H1 (cell line): Measurements from ENCODE around the gene CAMSAP1. TPM values are rescaled to one million over a fixed set of nuclear protein-coding genes. Genes with fewer than 3 reads are reported as not detected.

Experiments used
- RAD21 ChIP-seq, 2 experiments: IDR thresholded peaks in 1 of 2; conservative IDR thresholded peaks in 1 of 2; 2 replicates each; pipeline ENCODE4 v1.6.1; 2011; ENCODE audit warnings: low read depth in 2 of 2, low read length in 2 of 2, improper control_type of control experiment in 1 of 2, inconsistent platforms in 1 of 2, mild to moderate bottlenecking in 1 of 2, moderate library complexity in 1 of 2
- SIX5 ChIP-seq: IDR thresholded peaks from 2 replicates; pipeline ENCODE4 v1.6.1; 2011; ENCODE audit warnings: mild to moderate bottlenecking, low read depth, low read length
- polyA plus RNA-seq, 7 experiments: library from polyadenylated mRNA; depleted of rRNA in 3 of 7; stranded (reverse) in 5 of 7; unstranded in 2 of 7; fragments of >200 nt in 5 of 7; fragments of 200-250 nt in 2 of 7; gene quantifications; 1 replicate in 5 of 7; 2 replicates in 1 of 7; 4 replicates in 1 of 7; pipeline versions ENCODE4 v1.2.1 to v1.2.3, GENCODE V29; 2011 to 2013; ENCODE audit warnings: missing spikeins in 2 of 7, mixed read lengths in 2 of 7
- total RNA-seq: library from RNA; stranded (reverse); fragmentation: NEBNext Ultra II Directional; extraction: Animal tissue kit (Norgen Biotek cat#: 25700); gene quantifications from 2 replicates; pipeline ENCODE4 v1.2.1, GENCODE V29; 2021
- TF ChIP-seq, protein P1 (sequence below): fragments of 300-600 bp; sonication (generic); IDR thresholded peaks from 2 replicates; pipeline ENCODE4 v1.7.1; 2012; ENCODE audit warnings: low read length, moderate library complexity, mild to moderate bottlenecking, inconsistent platforms; ENCODE audit not compliant: insufficient replicate concordance

Gene CAMSAP1
- total and polyA plus RNA-seq, 2 of the 8 experiments (the other 6 are each of a cell fraction or from before 2014, with no cell fraction given) = 13.4 to 44.0 TPM

DNA sequence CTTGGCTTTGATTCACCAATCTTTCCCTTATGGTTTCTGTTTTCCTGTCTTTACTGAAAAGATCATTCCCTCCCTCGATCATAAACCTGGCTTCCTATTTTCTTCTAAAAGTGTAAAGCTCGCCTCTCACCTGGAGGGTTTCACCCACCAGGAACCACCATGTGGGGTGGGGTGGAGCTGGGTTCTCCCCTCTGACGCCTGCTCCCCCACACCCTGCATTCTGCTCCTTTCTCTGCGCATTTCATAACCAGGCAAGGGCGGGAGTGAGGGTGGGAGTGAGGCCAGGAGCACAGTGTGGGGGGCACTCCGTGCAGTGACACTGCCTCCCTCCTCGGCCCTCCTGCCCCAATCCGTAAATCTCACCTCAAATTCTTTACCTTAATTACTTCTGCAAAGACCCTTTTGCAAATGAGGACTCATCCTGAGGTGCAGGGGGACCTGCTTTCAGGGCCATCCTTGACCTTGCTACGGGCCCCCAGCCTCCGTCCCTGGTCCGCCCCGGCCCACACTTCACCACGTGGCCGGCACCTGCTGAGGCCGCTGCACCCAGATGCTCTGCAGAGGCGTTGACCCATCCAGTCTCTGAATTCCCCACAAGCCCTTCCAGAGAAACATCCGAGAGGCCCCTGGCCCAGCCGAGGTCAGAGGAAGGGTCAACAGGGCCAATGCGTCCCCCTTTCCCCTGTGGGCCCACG is 146.0 kb downstream of the CAMSAP1 start (continued):
- TF ChIP-seq, protein P1, sequence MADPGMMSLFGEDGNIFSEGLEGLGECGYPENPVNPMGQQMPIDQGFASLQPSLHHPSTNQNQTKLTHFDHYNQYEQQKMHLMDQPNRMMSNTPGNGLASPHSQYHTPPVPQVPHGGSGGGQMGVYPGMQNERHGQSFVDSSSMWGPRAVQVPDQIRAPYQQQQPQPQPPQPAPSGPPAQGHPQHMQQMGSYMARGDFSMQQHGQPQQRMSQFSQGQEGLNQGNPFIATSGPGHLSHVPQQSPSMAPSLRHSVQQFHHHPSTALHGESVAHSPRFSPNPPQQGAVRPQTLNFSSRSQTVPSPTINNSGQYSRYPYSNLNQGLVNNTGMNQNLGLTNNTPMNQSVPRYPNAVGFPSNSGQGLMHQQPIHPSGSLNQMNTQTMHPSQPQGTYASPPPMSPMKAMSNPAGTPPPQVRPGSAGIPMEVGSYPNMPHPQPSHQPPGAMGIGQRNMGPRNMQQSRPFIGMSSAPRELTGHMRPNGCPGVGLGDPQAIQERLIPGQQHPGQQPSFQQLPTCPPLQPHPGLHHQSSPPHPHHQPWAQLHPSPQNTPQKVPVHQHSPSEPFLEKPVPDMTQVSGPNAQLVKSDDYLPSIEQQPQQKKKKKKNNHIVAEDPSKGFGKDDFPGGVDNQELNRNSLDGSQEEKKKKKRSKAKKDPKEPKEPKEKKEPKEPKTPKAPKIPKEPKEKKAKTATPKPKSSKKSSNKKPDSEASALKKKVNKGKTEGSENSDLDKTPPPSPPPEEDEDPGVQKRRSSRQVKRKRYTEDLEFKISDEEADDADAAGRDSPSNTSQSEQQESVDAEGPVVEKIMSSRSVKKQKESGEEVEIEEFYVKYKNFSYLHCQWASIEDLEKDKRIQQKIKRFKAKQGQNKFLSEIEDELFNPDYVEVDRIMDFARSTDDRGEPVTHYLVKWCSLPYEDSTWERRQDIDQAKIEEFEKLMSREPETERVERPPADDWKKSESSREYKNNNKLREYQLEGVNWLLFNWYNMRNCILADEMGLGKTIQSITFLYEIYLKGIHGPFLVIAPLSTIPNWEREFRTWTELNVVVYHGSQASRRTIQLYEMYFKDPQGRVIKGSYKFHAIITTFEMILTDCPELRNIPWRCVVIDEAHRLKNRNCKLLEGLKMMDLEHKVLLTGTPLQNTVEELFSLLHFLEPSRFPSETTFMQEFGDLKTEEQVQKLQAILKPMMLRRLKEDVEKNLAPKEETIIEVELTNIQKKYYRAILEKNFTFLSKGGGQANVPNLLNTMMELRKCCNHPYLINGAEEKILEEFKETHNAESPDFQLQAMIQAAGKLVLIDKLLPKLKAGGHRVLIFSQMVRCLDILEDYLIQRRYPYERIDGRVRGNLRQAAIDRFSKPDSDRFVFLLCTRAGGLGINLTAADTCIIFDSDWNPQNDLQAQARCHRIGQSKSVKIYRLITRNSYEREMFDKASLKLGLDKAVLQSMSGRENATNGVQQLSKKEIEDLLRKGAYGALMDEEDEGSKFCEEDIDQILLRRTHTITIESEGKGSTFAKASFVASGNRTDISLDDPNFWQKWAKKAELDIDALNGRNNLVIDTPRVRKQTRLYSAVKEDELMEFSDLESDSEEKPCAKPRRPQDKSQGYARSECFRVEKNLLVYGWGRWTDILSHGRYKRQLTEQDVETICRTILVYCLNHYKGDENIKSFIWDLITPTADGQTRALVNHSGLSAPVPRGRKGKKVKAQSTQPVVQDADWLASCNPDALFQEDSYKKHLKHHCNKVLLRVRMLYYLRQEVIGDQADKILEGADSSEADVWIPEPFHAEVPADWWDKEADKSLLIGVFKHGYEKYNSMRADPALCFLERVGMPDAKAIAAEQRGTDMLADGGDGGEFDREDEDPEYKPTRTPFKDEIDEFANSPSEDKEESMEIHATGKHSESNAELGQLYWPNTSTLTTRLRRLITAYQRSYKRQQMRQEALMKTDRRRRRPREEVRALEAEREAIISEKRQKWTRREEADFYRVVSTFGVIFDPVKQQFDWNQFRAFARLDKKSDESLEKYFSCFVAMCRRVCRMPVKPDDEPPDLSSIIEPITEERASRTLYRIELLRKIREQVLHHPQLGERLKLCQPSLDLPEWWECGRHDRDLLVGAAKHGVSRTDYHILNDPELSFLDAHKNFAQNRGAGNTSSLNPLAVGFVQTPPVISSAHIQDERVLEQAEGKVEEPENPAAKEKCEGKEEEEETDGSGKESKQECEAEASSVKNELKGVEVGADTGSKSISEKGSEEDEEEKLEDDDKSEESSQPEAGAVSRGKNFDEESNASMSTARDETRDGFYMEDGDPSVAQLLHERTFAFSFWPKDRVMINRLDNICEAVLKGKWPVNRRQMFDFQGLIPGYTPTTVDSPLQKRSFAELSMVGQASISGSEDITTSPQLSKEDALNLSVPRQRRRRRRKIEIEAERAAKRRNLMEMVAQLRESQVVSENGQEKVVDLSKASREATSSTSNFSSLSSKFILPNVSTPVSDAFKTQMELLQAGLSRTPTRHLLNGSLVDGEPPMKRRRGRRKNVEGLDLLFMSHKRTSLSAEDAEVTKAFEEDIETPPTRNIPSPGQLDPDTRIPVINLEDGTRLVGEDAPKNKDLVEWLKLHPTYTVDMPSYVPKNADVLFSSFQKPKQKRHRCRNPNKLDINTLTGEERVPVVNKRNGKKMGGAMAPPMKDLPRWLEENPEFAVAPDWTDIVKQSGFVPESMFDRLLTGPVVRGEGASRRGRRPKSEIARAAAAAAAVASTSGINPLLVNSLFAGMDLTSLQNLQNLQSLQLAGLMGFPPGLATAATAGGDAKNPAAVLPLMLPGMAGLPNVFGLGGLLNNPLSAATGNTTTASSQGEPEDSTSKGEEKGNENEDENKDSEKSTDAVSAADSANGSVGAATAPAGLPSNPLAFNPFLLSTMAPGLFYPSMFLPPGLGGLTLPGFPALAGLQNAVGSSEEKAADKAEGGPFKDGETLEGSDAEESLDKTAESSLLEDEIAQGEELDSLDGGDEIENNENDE = no peak
- no peak for TF ChIP-seq SIX5
- no peak for TF ChIP-seq RAD21 (IDR thresholded peaks at IDR 0.05 in 1 of 2, conservative IDR thresholded peaks at IDR 0.05 in 1 of 2; ENCODE audit: low read depth in 2 of 2, low read length in 2 of 2)
